ENCODE results near the gene NANOGP8. TPM values are rescaled to one million over a fixed set of nuclear protein-coding genes. Genes with fewer than 3 reads are reported as not detected.

NANOGP8 gene
- total and polyA plus RNA-seq, 3 donors from 2014 or later: 1.1 to 9.6 (median 6.0) TPM

DNA sequence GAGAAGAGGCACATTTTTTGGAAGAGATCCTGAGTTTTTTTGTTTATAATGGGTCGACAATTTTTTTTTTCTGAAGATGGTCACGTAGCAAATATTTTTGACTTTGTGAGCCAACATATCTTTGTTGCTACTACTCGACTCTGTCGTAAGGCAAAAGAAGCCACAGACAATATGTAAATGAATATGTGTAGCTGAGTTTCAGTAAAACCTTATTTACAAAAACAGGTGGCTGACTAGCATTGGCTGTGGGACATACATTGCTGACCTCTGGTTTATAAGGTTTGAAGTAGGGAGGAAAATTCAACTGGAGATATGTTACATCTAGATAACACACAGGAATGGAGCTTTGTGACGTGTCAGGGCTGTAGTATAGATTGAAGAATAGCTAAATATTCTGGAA lies 22.5 kb upstream of the NANOGP8 start:
- Histone ChIP-seq H3K4me3 (no peak overlapping the region), H3K27ac (no peak overlapping the region), H3K9me3 (no peaks in the 10 kb centered on the region), H3K4me1 (no peaks in the 10 kb centered on the region), H3K36me3 (ENCODE audit: low read depth, missing control alignments) (no peaks in the 10 kb centered on the region), H3K27me3 (no peaks in the 10 kb centered on the region)
- TF ChIP-seq, protein P1, sequence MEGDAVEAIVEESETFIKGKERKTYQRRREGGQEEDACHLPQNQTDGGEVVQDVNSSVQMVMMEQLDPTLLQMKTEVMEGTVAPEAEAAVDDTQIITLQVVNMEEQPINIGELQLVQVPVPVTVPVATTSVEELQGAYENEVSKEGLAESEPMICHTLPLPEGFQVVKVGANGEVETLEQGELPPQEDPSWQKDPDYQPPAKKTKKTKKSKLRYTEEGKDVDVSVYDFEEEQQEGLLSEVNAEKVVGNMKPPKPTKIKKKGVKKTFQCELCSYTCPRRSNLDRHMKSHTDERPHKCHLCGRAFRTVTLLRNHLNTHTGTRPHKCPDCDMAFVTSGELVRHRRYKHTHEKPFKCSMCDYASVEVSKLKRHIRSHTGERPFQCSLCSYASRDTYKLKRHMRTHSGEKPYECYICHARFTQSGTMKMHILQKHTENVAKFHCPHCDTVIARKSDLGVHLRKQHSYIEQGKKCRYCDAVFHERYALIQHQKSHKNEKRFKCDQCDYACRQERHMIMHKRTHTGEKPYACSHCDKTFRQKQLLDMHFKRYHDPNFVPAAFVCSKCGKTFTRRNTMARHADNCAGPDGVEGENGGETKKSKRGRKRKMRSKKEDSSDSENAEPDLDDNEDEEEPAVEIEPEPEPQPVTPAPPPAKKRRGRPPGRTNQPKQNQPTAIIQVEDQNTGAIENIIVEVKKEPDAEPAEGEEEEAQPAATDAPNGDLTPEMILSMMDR (IDR thresholded peaks at IDR 0.05): no peak
- TF ChIP-seq POLR2A (IDR thresholded peaks at IDR 0.05): no peak
- 90 to 91% methylated on average over 5 of the region's 5 CpGs for WGBS, 2 donors
- DNase-seq: no peak
- intact Hi-C loops (cut with DNase I; ENCODE audit: low total_unique reads): no loop called here

DNA sequence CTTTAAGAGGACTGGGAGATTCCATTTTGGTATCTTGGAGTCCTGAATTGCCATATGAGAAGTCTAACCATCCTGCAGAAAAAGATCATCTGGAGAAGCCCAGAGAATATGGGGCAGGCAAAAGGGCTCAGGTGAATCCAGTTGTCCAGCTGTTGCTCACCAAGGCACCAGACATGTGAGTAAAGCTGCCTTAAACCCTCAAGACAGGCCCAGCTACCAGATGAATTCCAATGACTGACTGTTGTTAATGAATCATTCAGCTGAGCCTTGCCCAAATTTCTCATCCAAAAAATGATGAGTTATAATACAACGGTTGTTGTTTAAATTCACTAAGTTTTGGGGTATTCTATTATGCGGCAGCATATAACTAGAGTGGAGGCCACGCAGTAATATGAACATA lies 22.0 kb upstream of the NANOGP8 start:
- 86 to 100% methylated on average over 3 of the region's 3 CpGs for WGBS, 2 donors
- intact Hi-C loops (cut with DNase I; ENCODE audit: low total_unique reads): no loop called here
- Histone ChIP-seq H3K27me3 (no peaks in the 10 kb centered on the region), H3K9me3 (no peaks in the 10 kb centered on the region), H3K36me3 (ENCODE audit: low read depth, missing control alignments) (no peaks in the 10 kb centered on the region), H3K4me1 (no peaks in the 10 kb centered on the region), H3K27ac (no peak overlapping the region), H3K4me3 (no peak overlapping the region)
- TF ChIP-seq, protein P1 (IDR thresholded peaks at IDR 0.05): no peak
- no peak for TF ChIP-seq POLR2A (IDR thresholded peaks at IDR 0.05)
- DNase-seq: no peak

DNA sequence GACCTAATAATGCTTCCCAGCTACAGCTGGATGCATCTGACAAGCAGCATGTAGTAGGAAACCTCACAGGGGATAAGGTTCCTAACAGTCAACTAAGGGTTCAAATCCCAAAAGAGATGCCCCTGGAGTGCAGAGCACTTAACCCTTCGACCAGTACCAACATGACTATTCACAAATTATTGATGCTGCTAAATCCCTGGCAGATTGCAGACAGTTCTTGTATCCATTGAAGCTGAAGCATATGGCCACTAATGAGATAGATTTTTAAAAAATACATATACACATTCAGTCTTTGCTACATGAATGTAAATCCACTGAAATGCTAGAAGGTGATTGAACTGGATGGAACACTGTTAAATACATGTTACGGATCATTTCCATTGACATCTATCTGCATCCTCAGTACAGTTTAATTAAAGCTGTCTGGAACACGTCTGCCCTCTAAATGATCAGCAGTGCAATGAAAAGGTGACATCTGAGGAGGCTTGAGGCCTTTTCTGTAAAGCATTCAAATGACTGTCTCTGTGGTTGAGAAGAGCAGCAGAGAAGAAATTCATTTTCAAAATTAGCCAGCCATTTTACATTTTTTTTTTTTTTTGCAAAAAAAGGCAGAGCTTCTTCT lies 19.5 kb upstream of the NANOGP8 start:
- Histone ChIP-seq H3K27ac (no peak overlapping the region), H3K27me3 (no peaks in the 10 kb centered on the region), H3K4me3 (no peak overlapping the region), H3K36me3 (ENCODE audit: low read depth, missing control alignments) (no peaks in the 10 kb centered on the region), H3K9me3 (no peaks in the 10 kb centered on the region), H3K4me1 (no peaks in the 10 kb centered on the region)
- DNase-seq: no peak
- 86 to 91% methylated on average over 3 of the region's 3 CpGs for WGBS, 2 donors
- intact Hi-C loops (cut with DNase I; ENCODE audit: low total_unique reads): no loop called here
- TF ChIP-seq POLR2A (IDR thresholded peaks at IDR 0.05): no peak
- TF ChIP-seq, protein P1 (IDR thresholded peaks at IDR 0.05): no peak

DNA sequence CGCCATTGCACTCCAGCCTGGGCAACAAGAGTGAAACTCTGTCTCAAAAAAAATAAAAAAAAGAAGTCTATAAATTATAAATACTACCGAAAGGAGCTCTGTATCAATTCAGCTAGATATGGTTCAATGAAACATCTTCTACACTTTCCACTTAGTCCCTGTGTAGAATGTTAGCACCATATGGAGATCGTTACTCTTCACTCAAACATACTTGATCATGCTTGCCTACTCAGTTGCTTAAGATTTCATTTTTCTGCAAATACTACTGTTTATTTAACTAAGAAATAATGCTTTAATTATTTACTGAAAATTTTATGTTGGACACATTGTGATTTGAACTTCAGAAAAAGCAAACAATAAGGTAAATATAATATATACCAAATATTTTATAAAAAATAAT lies 17.1 kb upstream of the NANOGP8 start:
- no peaks in the 10 kb centered on the region for H3K36me3 ChIP-seq (ENCODE audit: low read depth, missing control alignments)
- H3K27ac ChIP-seq: no peak overlapping the region
- intact Hi-C loops (cut with DNase I; ENCODE audit: low total_unique reads): no loop called here
- no peak for TF ChIP-seq POLR2A (IDR thresholded peaks at IDR 0.05)
- WGBS, 2 donors: 87 to 92% methylated on average over 3 of the region's 3 CpGs
- no peak overlapping the region for H3K4me3 ChIP-seq
- H3K27me3 ChIP-seq: no peaks in the 10 kb centered on the region
- H3K4me1 ChIP-seq: no peaks in the 10 kb centered on the region
- H3K9me3 ChIP-seq: no peaks in the 10 kb centered on the region
- no peak for DNase-seq

DNA sequence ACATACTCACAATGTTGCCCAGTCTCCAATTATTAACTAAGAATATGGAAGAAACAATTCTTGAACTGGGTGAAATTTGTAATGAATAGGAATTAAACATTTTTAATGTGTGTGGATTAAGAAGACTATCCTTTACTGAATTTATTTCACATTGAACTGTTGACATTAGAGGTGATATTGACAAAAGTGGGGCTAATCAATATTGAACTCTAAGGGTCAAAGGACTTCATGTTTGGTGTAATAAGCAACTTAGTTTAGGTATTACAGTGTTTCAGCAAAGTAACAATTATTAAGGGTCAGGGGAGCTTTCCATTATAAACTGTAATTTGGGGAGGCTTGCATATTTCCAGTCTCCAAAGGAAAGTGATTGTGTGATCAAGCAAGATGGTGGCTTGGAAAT lies 16.2 kb upstream of the NANOGP8 start:
- TF ChIP-seq POLR2A (IDR thresholded peaks at IDR 0.05): no peak
- TF ChIP-seq, protein P1 (IDR thresholded peaks at IDR 0.05): no peak
- intact Hi-C loops (cut with DNase I; ENCODE audit: low total_unique reads): no loop called here

More for the DNA sequence above, 16.2 kb upstream of the NANOGP8 start:
- H3K4me3 ChIP-seq: no peak overlapping the region
- H3K9me3 ChIP-seq: no peaks in the 10 kb centered on the region
- H3K27ac ChIP-seq: no peak overlapping the region
- no peaks in the 10 kb centered on the region for H3K36me3 ChIP-seq (ENCODE audit: low read depth, missing control alignments)
- DNase-seq: no peak
- H3K27me3 ChIP-seq: no peaks in the 10 kb centered on the region
- no peaks in the 10 kb centered on the region for H3K4me1 ChIP-seq

All from testis (tissue), 3 donors.